A549 (cell line): ENCODE data around the gene CDC42EP4.

Experiments
- CBX2 ChIP-seq: fragments of 200-600 bp; sonication (generic); IDR thresholded peaks from 2 replicates; pipeline ENCODE4 v1.6.1; 2016; ENCODE audit warnings: low read depth, mild to moderate bottlenecking, borderline replicate concordance
- FOSB ChIP-seq: fragments of 250-450 bp; sonication (Bioruptor Pico); IDR thresholded peaks from 2 replicates; pipeline ENCODE4 v1.5.0; 2020; ENCODE audit warnings: mild to moderate bottlenecking, moderate library complexity
- HES2 ChIP-seq: fragments of >200 bp; sonication (Bioruptor Twin); formaldehyde crosslinking; IDR thresholded peaks from 2 replicates; pipeline ENCODE4 v1.6.1; 2016
- HOXA7 ChIP-seq: fragments of 250-450 bp; sonication (Bioruptor Pico); IDR thresholded peaks from 2 replicates; pipeline ENCODE4 v1.5.0; 2020; ENCODE audit warnings: mild to moderate bottlenecking, moderate library complexity
- KDM5A ChIP-seq: fragments of 200-600 bp; sonication (generic); IDR thresholded peaks from 2 replicates; pipeline ENCODE4 v1.6.1; 2016; ENCODE audit warnings: antibody characterized with exemption, mild to moderate bottlenecking
- POLR2A ChIP-seq: IDR thresholded peaks from 2 replicates; pipeline ENCODE4 v1.6.1; 2012; ENCODE audit warnings: mild to moderate bottlenecking, low read length
- RAD21 ChIP-seq, 2 experiments: fragments of >200 bp in 1 of 2; sonication (Bioruptor Twin) in 1 of 2; formaldehyde crosslinking in 1 of 2; IDR thresholded peaks in 1 of 2; conservative IDR thresholded peaks in 1 of 2; 2 replicates in 1 of 2; 3 replicates in 1 of 2; pipeline ENCODE4 v1.6.1; 2012 to 2018; ENCODE audit warnings: inconsistent platforms in 1 of 2
- SREBF2 ChIP-seq: fragments of 450-650 bp; IDR thresholded peaks from 2 replicates; pipeline ENCODE4 v1.6.1; 2014; ENCODE audit warnings: mild to moderate bottlenecking, moderate library complexity
- USF2 ChIP-seq: fragments of 450-650 bp; IDR thresholded peaks from 2 replicates; pipeline ENCODE4 v1.6.1; 2014; ENCODE audit warnings: antibody characterized with exemption

- TF ChIP-seq POLR2A = peak; percentile 63
- TF ChIP-seq FOSB (CRISPR knock-in tag) = no peak
- no peak for TF ChIP-seq SREBF2
- TF ChIP-seq RAD21 (conservative IDR thresholded peaks at IDR 0.05 in 1 of 2, IDR thresholded peaks at IDR 0.05 in 1 of 2) = peak in 1 of 2 experiments; percentile 39; a peak in 3 of 5 replicates
- no peak for TF ChIP-seq KDM5A
- no peak for TF ChIP-seq HOXA7 (CRISPR knock-in tag)
- TF ChIP-seq HES2 = no peak
- TF ChIP-seq CBX2 = no peak
- TF ChIP-seq USF2 = peak; percentile 47; the same call in 1 of the 2 replicates
Observed at GRCh38 chr17:73311781-73312641, at the start of gene CDC42EP4.
